Measurements from ENCODE around the gene PDE1A.

Gene PDE1A

GRCh38 chr2:182166841-182167240 is 260.0 kb downstream of the PDE1A start:
- TF ChIP-seq CTCF (conservative IDR thresholded peaks at IDR 0.05; ENCODE audit: low read depth, low read length), result no peak
- H3K4me3 ChIP-seq (ENCODE audit: low read length), result no peak overlapping the region
- no peak for DNase-seq (ENCODE audit: low read depth)

- no peak for DNase-seq (ENCODE audit: low read depth)
- no peak overlapping the region for H3K4me3 ChIP-seq (ENCODE audit: low read length)
These were observed 260.4 kb downstream of the PDE1A start for GRCh38 chr2:182166406-182166805.

GRCh38 chr2:182165202-182165601 is 261.6 kb downstream of the PDE1A start:
- DNase-seq (ENCODE audit: low read depth), result no peak
- no peak for TF ChIP-seq CTCF (conservative IDR thresholded peaks at IDR 0.05; ENCODE audit: low read depth, low read length)
- no peak overlapping the region for H3K4me3 ChIP-seq (ENCODE audit: low read length)

More at GRCh38 chr2:182166406-182166805, 260.4 kb downstream of the PDE1A start:
- no peak for TF ChIP-seq CTCF (conservative IDR thresholded peaks at IDR 0.05; ENCODE audit: low read depth, low read length)

GRCh38 chr2:182164686-182165085 is 262.1 kb downstream of the PDE1A start:
- TF ChIP-seq CTCF (conservative IDR thresholded peaks at IDR 0.05; ENCODE audit: low read depth, low read length), result no peak
- H3K4me3 ChIP-seq (ENCODE audit: low read length), result no peak overlapping the region
- DNase-seq (ENCODE audit: low read depth), result no peak

GRCh38 chr2:182163878-182164277 is 263.0 kb downstream of the PDE1A start:
- no peak overlapping the region for H3K4me3 ChIP-seq (ENCODE audit: low read length)
- DNase-seq (ENCODE audit: low read depth), result no peak

GRCh38 chr2:182148344-182148743 is 278.5 kb downstream of the PDE1A start:
- TF ChIP-seq CTCF (conservative IDR thresholded peaks at IDR 0.05; ENCODE audit: low read depth, low read length), result no peak
- no peak for DNase-seq (ENCODE audit: low read depth)
- no peak overlapping the region for H3K4me3 ChIP-seq (ENCODE audit: low read length)

More at GRCh38 chr2:182163878-182164277, 263.0 kb downstream of the PDE1A start:
- no peak for TF ChIP-seq CTCF (conservative IDR thresholded peaks at IDR 0.05; ENCODE audit: low read depth, low read length)

GRCh38 chr2:182144776-182145165 is 282.1 kb downstream of the PDE1A start:
- no peak for TF ChIP-seq CTCF (conservative IDR thresholded peaks at IDR 0.05; ENCODE audit: low read depth, low read length)
- H3K4me3 ChIP-seq (ENCODE audit: low read length), result no peak overlapping the region
- DNase-seq (ENCODE audit: low read depth), result no peak
